C4-2B (cell line): ENCODE measurements around the gene MSH2.
"Not testable (repeated sequence)": the region's sequence is repeated elsewhere in the genome, so short reads cannot be mapped to it uniquely, and the experiment has no call there.

ENCODE experiments used
- H3K27ac ChIP-seq: fragments of 450-650 bp; 2 replicates; pipeline ENCODE4 v1.5.1; 2017
- ZFX ChIP-seq: fragments of 450-650 bp; IDR thresholded peaks from 2 replicates; pipeline ENCODE4 v1.6.1; 2017
- TF ChIP-seq, protein P1 (sequence below): fragments of 450-650 bp; conservative IDR thresholded peaks from 2 replicates; pipeline ENCODE4 v1.5.1; 2017; ENCODE audit warnings: mild to moderate bottlenecking

The MSH2 gene

DNA sequence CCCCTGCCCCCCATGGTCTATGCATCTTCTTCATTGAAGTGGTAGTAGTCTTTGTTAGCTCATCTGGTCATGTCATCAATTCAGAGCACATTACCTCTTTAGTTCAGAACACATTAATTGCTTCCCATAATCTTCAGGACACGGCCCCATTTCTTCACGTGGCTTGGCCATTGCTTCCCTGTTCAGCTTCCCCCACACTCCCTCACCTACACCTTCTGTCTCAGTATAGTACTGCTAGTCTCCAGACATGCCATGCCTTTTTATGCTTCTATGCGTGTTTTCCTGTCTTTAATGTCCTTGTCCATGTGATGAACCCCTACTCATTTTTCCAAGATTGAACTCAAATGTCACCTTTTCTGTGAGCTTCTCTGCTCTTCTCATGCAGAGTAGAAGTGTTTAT, 35.1 kb downstream of the MSH2 start:
- no peak overlapping the region for H3K27ac ChIP-seq
- no peak for TF ChIP-seq ZFX
- TF ChIP-seq, protein P1, sequence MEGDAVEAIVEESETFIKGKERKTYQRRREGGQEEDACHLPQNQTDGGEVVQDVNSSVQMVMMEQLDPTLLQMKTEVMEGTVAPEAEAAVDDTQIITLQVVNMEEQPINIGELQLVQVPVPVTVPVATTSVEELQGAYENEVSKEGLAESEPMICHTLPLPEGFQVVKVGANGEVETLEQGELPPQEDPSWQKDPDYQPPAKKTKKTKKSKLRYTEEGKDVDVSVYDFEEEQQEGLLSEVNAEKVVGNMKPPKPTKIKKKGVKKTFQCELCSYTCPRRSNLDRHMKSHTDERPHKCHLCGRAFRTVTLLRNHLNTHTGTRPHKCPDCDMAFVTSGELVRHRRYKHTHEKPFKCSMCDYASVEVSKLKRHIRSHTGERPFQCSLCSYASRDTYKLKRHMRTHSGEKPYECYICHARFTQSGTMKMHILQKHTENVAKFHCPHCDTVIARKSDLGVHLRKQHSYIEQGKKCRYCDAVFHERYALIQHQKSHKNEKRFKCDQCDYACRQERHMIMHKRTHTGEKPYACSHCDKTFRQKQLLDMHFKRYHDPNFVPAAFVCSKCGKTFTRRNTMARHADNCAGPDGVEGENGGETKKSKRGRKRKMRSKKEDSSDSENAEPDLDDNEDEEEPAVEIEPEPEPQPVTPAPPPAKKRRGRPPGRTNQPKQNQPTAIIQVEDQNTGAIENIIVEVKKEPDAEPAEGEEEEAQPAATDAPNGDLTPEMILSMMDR: no peak

GRCh38 chr2:47438783-47439182, 35.8 kb downstream of the MSH2 start:
- no peak for TF ChIP-seq ZFX
- TF ChIP-seq, protein P1: no peak
- H3K27ac ChIP-seq: no peak overlapping the region

- TF ChIP-seq, protein P1: no peak
- TF ChIP-seq ZFX: no peak
- H3K27ac ChIP-seq: no peak overlapping the region
Measured at GRCh38 chr2:47451790-47452189, 48.8 kb downstream of the MSH2 start.

DNA sequence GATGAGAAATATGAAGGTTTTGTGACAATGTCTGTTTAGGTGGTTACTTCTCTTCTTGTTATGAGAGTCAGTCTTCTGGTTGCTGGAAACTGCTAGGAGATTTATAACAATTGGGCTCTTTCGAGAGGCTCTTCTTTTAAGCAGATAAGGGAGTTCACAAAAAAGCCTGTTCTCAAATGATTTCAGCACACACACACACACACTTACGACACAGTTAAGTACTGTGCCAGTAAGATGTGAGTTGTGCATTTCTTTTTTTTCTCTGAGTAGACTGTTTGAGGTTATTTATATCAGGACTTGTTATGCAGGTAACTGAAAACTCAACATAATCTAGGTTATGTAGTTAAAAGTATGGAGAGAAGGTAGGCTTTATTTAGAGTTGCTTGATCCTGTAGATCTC, 49.8 kb downstream of the MSH2 start:
- no peak overlapping the region for H3K27ac ChIP-seq
- TF ChIP-seq, protein P1: no peak
- TF ChIP-seq ZFX: no peak

GRCh38 chr2:47454818-47455217, 51.9 kb downstream of the MSH2 start:
- H3K27ac ChIP-seq: not testable (repeated sequence)

GRCh38 chr2:47455411-47455810, 52.5 kb downstream of the MSH2 start:
- no peak overlapping the region for H3K27ac ChIP-seq
- TF ChIP-seq, protein P1: no peak
- TF ChIP-seq ZFX: no peak

GRCh38 chr2:47456851-47457250, 53.9 kb downstream of the MSH2 start:
- no peak overlapping the region for H3K27ac ChIP-seq
- no peak for TF ChIP-seq ZFX
- TF ChIP-seq, protein P1: no peak

DNA sequence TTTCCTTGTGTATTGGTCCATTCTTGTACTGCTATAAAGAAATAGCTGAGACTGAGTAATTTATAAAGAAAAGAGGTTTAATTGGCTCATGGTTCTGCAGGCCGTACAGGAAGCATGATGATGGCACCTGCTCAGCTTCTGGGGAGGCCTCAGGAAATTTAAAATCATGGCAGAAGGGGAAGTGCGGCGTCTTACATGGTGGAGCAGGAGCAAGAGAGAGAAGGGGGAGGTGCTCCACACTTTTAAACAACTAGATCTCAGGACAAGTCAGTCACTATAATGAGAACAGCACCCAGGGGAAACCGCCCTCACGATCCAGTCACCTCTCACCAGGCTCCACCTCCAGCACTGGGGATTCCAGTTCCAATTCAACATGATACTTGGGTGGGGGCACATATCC, 54.3 kb downstream of the MSH2 start:
- H3K27ac ChIP-seq: no peak overlapping the region
- TF ChIP-seq, protein P1: no peak
- no peak for TF ChIP-seq ZFX
